Natural killer cell (primary cell): ENCODE data around the gene TCOF1. TPM values are rescaled to one million over a fixed set of nuclear protein-coding genes. Genes with fewer than 3 reads are reported as not detected.
A peak's percentile ranks its signal among the peaks of the same experiment; 100 is the strongest.

Experiments
- ATAC-seq, 3 donors: fragments of 150-1000 bp in 2 of 3; fragments of 200-7000 bp in 1 of 3; cut with Tn5 transposase; 1 replicate in 1 of 3; 2 replicates in 2 of 3; pipeline ENCODE4 v1.10.0; 2021; ENCODE audit warnings: mild to moderate bottlenecking in 2 of 3, moderate library complexity in 2 of 3
- DNase-seq, 2 donors: peaks; one replicate each; pipeline versions ENCODE4 v3.0.0 to v3.0.0-alpha.2; 2013 to 2021; ENCODE audit warnings: mixed read lengths in 1 of 2
- H3K27ac ChIP-seq: one replicate; pipeline ENCODE4 v1.5.1; 2013; ENCODE audit warnings: mild to moderate bottlenecking, low read length
- H3K27me3 ChIP-seq: one replicate; pipeline ENCODE4 v1.6.1; 2013; ENCODE audit warnings: low read length; ENCODE audit not compliant: control insufficient read depth, insufficient read depth
- H3K36me3 ChIP-seq: one replicate; pipeline ENCODE4 v1.6.1; 2013; ENCODE audit warnings: low read length; ENCODE audit not compliant: control insufficient read depth, insufficient read depth
- H3K4me1 ChIP-seq: one replicate; pipeline ENCODE4 v1.6.1; 2013; ENCODE audit warnings: low read length; ENCODE audit not compliant: control insufficient read depth, insufficient read depth
- H3K4me3 ChIP-seq: one replicate; pipeline ENCODE4 v1.5.1; 2013; ENCODE audit warnings: low read length
- H3K9me3 ChIP-seq: one replicate; pipeline ENCODE4 v1.6.1; 2013; ENCODE audit warnings: low read length; ENCODE audit not compliant: control insufficient read depth, insufficient read depth
- H3K27ac Mint-ChIP-seq, 2 donors: one replicate each; pipeline ENCODE4 v1.8.0; 2022; ENCODE audit warnings: mild to moderate bottlenecking in 2 of 2, mixed read lengths in 2 of 2, moderate library complexity in 1 of 2
- H3K27me3 Mint-ChIP-seq, 2 donors: one replicate each; pipeline ENCODE4 v1.8.0; 2022; ENCODE audit warnings: low read depth in 2 of 2, mixed read lengths in 2 of 2
- H3K36me3 Mint-ChIP-seq: one replicate; pipeline ENCODE4 v1.8.0; 2022; ENCODE audit warnings: mixed read lengths
- H3K4me1 Mint-ChIP-seq, 2 donors: one replicate each; pipeline ENCODE4 v1.8.0; 2022; ENCODE audit warnings: mixed read lengths in 2 of 2
- H3K4me3 Mint-ChIP-seq: one replicate; pipeline ENCODE4 v1.8.0; 2022; ENCODE audit warnings: mild to moderate bottlenecking, moderate library complexity, mixed read lengths
- H3K9me3 Mint-ChIP-seq, 2 donors: one replicate each; pipeline ENCODE4 v1.8.0; 2022; ENCODE audit warnings: mixed read lengths in 2 of 2
- WGBS: methylation state at CpG from one replicate; pipeline ENCODE4 v1.1.7; 2013; ENCODE audit warnings: missing lambda C conversion rate; ENCODE audit not compliant: insufficient coverage; 5-methylcytosine and 5-hydroxymethylcytosine counted together
- intact Hi-C: fragments of 100-400 bp; cut with micrococcal nuclease; formaldehyde crosslinking; loops from one replicate; pipeline ENCODE4 v1.14.2; 2022
- total RNA-seq, 4 donors: library from RNA; stranded (reverse); fragments of 120-200 nt in 1 of 4; gene quantifications; one replicate each; pipeline versions ENCODE4 v1.2.3 to v1.2.4, GENCODE V29; 2013 to 2022
- TF ChIP-seq, protein P1 (sequence below): fragments of 200-600 bp; IDR thresholded peaks from one replicate; pipeline ENCODE4 v1.8.0; 2022; ENCODE audit warnings: antibody characterized with exemption

Gene TCOF1
- total RNA-seq, 3 donors from 2014 or later (not counting 1 experiment from before 2014, with no cell fraction given), result 51.5 to 62.6 (median 51.7) TPM

DNA sequence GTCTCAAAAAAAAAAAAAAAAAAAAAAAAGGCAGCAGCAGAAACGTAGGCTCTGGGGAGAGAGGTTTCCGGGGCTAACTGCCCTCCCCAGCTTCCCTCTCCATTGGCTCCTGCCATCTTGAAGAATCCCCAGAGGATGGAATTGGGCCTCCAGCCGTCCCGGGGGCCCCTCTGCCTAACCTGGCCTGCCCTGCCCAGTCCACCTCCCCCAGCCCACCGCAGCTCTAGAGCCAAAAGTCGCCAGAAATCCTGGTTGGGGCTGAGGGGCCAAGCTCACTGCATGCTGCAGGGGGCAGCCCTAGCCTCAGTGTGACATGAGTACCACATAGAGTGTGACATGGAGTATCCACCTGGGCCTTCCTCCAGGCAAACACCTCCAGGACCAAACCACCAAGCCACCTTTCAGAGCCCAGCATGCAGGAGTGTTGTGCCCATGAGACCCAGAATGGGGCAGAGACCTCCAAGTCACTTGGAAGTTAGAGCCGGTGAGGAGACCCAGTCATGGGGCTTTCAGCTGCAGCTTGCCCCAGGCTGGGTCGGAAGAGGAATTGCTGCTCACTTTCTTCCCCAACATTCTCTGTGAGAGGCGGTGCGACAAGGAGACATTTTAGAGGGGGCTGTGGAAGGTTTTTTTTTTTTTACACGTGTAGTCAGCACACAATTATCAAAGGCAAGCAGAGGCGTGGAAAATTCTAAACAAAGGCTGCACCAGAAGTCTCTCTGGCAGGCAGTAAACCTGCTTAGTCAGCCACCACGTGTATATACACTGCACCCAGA lies 37.6 kb downstream of the TCOF1 start:
- Histone ChIP-seq H3K27ac (no peak overlapping the region), H3K4me3 (no peak overlapping the region), H3K9me3 (no peaks in the 10 kb centered on the region), H3K4me1 (no peaks in the 10 kb centered on the region), H3K36me3 (peaks cover 84% of the 10 kb centered on the region), H3K27me3 (no peaks in the 10 kb centered on the region)
- no peak overlapping the region for H3K4me3 Mint-ChIP-seq
- 88% methylated on average over 12 of the region's 13 CpGs for WGBS
- TF ChIP-seq, protein P1, sequence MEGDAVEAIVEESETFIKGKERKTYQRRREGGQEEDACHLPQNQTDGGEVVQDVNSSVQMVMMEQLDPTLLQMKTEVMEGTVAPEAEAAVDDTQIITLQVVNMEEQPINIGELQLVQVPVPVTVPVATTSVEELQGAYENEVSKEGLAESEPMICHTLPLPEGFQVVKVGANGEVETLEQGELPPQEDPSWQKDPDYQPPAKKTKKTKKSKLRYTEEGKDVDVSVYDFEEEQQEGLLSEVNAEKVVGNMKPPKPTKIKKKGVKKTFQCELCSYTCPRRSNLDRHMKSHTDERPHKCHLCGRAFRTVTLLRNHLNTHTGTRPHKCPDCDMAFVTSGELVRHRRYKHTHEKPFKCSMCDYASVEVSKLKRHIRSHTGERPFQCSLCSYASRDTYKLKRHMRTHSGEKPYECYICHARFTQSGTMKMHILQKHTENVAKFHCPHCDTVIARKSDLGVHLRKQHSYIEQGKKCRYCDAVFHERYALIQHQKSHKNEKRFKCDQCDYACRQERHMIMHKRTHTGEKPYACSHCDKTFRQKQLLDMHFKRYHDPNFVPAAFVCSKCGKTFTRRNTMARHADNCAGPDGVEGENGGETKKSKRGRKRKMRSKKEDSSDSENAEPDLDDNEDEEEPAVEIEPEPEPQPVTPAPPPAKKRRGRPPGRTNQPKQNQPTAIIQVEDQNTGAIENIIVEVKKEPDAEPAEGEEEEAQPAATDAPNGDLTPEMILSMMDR, result no peak
- DNase-seq, result peak in 1 of 2 donors; percentile 38
- no peaks in the 10 kb centered on the region for H3K36me3 Mint-ChIP-seq
- H3K4me1 Mint-ChIP-seq, result peaks cover 2 to 9% of the 10 kb centered on the region in 2 donors
- intact Hi-C loops, result no loop called here
- peak overlapping the region; percentile 51 to 79 for H3K27ac Mint-ChIP-seq
- H3K9me3 Mint-ChIP-seq, result no peaks in the 10 kb centered on the region
- H3K27me3 Mint-ChIP-seq, result no peaks in the 10 kb centered on the region
- peak in 1 of 3 donors; percentile 5 for ATAC-seq

DNA sequence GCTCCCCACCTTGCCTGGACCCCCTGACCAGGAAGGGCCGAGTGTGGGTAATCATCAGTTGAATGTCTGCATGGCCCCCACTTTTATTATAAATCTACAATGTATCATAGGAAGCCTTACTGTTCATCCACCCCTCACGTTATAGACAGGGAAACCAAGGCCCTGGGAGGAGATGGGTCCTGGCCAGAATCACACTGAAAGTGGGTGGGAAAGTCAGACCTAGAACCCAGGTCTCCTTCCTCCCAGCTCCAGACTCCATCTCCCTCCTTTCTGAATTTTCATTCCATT lies 38.1 kb downstream of the TCOF1 start:
- ATAC-seq (no peak), DNase-seq (no peak)
- intact Hi-C loops, result no loop called here
- Mint-ChIP-seq H3K27ac (peak overlapping the region; percentile 62 to 79), H3K9me3 (no peaks in the 10 kb centered on the region), H3K4me3 (no peak overlapping the region), H3K27me3 (no peaks in the 10 kb centered on the region), H3K36me3 (no peaks in the 10 kb centered on the region), H3K4me1 (peaks cover 5 to 13% of the 10 kb centered on the region in 2 donors)
- Histone ChIP-seq H3K9me3 (no peaks in the 10 kb centered on the region), H3K27me3 (no peaks in the 10 kb centered on the region), H3K4me1 (no peaks in the 10 kb centered on the region), H3K4me3 (no peak overlapping the region), H3K27ac (no peak overlapping the region), H3K36me3 (peaks cover 84% of the 10 kb centered on the region)
- TF ChIP-seq, protein P1, result no peak
- 92% methylated on average over 2 of the region's 2 CpGs for WGBS

DNA sequence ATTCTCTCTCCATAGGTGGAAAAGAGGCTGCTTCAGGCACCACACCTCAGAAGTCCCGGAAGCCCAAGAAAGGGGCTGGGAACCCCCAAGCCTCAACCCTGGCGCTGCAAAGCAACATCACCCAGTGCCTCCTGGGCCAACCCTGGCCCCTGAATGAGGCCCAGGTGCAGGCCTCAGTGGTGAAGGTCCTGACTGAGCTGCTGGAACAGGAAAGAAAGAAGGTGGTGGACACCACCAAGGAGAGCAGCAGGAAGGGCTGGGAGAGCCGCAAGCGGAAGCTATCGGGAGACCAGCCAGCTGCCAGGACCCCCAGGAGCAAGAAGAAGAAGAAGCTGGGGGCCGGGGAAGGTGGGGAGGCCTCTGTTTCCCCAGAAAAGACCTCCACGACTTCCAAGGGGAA lies 38.8 kb downstream of the TCOF1 start:
- Mint-ChIP-seq H3K4me3 (peak overlapping the region; percentile 37), H3K36me3 (no peaks in the 10 kb centered on the region)

More for the DNA sequence above, 38.8 kb downstream of the TCOF1 start:
- H3K4me1 Mint-ChIP-seq, result peaks cover 8 to 15% of the 10 kb centered on the region in 2 donors
- 95% methylated on average over 7 of the region's 7 CpGs for WGBS
- peaks cover 85% of the 10 kb centered on the region for H3K36me3 ChIP-seq
- no peak overlapping the region for H3K4me3 ChIP-seq
- intact Hi-C loops, result no loop called here
- ATAC-seq (no peak), DNase-seq (no peak)
- no peaks in the 10 kb centered on the region for H3K9me3 ChIP-seq
- H3K9me3 Mint-ChIP-seq, result no peaks in the 10 kb centered on the region
- H3K27ac ChIP-seq, result no peak overlapping the region
- TF ChIP-seq, protein P1, result no peak
- H3K27me3 ChIP-seq, result no peaks in the 10 kb centered on the region
- H3K27ac Mint-ChIP-seq, result peak overlapping the region; percentile 62 to 79
- H3K4me1 ChIP-seq, result no peaks in the 10 kb centered on the region
- no peaks in the 10 kb centered on the region for H3K27me3 Mint-ChIP-seq
